HG03196 (cell line): ENCODE measurements around the gene ATP13A5.

Source experiments
- ATAC-seq: cut with Tn5 transposase; IDR thresholded peaks from one replicate; pipeline ENCODE4 v1.9.1; 2021; ENCODE audit not compliant: unreplicated experiment

ATP13A5 gene

DNA sequence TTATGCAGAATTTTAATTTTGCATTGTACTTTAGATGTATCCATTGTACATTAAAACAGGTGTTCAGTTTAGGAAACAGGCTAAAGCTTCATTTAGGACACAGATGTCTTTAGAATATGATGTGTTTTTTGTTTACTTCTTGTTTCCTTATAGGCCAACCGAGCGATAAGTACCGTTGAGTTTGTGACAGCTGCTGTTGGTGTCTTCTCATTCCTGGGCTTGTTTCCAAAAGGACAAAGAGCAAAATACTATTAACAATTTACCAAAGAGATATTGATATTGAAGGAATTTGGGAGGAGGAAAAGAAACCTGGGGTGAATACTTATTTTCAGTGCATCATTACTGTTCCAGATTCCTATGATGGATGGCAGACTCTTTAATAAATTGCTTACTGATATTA, 108.1 kb downstream of the ATP13A5 start:
- ATAC-seq, result no peak

- ATAC-seq, result no peak
These were observed 109.1 kb downstream of the ATP13A5 start for GRCh38 chr3:193269343-193270028.

DNA sequence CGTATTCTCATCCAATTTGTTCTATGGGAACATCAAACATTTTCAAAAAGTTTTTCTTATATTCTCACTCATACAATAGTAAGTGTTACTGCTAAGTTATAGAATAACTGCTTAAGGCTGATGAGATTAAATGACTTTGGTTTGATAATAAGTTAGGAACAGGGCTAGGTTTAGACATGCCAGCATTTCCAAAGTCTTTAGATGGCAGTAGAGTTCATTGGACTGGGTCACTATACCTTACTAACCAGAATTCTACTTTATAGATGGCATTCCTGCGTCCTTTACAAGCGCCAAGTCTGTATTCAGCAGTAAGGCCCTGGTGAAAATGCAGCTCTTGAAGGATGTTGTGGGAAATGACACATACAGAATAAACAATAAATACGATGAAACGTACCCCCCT, 115.8 kb downstream of the ATP13A5 start:
- ATAC-seq, result no peak

DNA sequence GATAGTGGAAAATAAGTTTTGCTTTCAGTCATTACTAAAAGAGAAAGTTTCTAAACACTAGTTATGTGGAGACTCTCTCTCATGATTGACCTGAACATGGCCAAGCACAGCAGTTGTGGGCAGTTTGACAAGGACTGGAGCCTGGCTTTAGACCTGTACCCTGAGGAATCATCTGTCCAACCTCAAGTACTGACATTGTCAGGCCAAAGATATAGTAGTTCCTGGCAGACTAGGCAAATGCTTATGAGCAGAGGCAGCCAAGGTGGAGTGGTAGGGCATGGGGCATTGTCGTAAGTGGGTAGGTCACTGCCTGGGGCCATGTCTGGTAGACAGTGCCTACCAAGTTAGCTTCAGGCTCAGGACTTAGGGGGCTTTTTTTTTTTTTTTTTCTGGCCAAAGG, 116.6 kb downstream of the ATP13A5 start:
- no peak for ATAC-seq

- no peak for ATAC-seq
These were observed 124.4 kb downstream of the ATP13A5 start for GRCh38 chr3:193253986-193254660.

DNA sequence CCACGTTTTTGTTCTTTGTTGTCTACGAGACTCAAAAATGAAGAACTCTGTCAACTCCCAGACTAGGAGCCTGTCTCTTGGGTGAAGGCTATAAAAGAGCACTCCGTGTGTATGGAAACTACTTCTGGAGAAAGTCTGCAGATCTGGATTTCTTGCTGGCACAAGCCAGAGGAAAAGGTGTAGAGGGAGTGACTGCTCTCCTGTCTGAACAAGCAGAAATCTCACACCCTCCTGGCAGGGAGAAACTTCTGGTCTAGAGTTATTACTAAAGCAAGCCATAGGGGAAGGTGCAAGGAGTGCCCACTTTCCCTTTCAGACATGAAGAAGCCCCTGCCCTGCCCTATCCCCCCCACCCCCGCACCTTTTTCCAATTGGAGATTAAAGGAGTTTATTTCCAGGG, 128.1 kb downstream of the ATP13A5 start:
- no peak for ATAC-seq

DNA sequence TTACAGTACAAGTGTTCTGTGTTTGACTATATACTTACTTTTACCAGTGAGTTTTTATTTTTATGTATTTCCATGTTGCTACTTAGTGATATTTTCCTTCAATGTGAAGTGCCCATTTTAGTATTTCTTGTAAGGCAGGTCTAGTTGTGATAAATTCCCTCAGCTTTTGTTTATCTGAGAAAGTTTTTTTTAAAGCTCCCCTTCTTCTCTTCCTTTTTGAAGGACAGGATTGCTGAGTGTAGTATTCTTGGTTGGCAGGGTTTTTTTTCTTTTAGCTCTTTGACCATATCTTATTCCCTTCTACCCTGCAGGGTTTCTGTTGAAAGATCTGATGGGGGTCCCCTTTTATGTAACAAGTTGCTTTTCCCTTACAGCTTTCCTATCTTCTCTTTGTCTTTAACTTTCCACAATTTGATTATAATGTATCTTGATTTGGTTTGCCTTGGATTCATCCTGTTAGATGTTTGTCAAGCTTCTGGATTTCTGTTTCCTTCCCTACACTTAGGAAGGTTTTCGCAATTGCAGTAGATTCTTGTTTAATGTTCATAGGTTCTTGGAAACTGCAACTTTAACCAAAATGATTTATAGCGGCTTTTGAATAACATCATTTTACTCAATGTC, 129.6 kb downstream of the ATP13A5 start:
- no peak for ATAC-seq

GRCh38 chr3:193243571-193243970, 135.0 kb downstream of the ATP13A5 start:
- no peak for ATAC-seq

DNA sequence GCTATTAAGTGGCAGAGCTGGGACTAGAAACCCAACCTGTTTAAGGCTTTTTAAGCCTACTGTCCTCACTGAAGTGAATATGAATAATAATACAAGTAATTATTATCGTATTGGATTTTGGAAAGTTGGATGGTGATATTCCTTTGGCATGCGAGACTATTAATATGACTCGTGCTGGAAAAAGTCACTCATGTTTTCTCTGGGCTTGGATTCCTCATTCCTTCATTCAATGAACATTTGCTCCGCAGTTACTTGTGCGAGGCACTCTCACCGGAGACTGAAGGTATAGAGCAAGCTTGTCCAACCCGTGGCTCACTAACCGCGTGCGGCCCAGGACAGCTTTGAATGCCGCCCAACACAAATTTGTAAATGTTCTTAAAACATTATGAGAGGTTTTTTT, 136.8 kb downstream of the ATP13A5 start:
- no peak for ATAC-seq

DNA sequence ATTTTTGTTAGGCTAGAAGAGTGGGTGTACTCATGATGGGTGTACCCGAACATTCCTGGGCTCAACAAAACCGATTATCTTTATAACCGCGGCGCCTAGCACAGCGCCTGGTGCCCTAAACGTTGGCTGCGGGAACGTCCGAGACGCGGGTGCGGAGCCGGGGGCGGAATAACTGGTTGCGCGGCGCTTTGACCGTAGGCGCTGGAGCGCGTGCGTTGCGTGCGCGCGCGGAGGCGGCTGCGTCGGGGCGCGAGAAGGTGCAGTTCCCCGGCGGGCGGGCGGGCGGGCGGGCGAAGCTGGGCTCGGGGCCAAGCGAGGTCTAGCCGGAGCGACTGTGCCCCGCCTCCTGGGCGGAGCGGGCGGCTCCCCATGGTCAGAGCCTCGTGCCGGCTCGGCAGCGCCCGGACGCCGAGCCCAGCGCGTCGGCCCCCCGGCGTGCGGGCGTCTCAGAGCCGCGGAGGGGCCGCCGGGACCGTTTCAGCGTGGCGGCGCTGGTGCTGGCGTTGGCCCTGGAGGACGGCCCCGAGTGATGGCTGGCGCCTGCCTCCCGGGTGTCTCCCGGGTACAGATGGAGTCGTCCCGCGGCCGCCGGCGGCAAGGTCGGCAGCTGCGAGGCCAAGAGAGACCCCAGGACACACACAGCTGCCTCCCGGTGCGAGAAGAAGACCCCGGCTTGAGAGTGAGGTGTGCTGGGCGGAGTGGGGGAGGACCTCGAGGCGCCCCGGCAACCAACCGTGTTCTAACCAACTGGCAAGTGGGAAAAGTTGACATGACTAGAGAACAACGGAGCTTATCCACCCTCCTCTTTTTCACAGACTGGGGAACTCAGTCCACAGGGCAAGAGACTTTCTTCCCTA, 137.5 kb downstream of the ATP13A5 start, which contains the start of gene PLAAT1:
Gene PLAAT1, plus strand, starts transcription at position 373 of the 857 bp plus-strand sequence. CDS start 14,429 bp downstream, outside the sequence.
- ATAC-seq, result no peak

DNA sequence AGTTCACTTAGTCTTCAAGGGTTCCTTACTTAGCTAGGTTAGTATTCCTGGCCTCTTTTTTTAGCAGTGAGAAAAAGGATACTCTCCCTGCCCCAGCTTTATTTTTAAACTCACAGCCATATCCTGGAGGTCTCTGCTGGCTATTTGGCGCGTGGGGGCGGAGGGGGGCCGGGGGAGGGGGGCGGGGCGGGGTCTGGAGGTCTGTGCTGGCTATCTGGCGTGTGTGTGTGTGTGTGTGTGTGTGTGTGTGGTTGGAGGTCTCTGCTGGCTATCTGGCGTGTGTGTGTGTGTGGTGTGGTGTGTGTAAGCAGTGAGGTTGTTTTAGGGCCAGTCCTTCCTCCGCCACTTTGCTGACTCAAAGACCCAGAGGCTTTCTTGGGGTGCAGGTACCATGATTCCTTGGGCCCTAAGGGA, 138.1 kb downstream of the ATP13A5 start:
- no peak for ATAC-seq

DNA sequence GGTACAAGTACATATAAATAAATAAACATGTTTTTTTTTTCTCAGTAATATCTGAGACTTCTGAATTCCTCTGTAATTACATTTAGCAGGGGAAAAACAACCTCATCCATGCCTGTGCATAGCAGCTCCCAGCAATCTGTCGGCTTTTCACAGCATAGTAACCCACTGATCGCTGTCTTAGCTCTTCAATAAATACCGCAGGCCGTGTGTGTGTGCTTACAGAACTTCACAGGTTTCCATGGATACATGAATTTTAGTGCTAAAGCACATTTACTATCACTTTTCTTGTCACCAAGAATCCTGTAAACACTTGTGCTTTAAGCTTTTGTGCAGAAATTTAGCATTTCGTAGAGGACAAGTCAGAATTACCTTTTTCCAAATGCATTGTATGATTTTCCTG, 141.5 kb downstream of the ATP13A5 start:
- no peak for ATAC-seq

- no peak for ATAC-seq
These were observed 142.0 kb downstream of the ATP13A5 start for GRCh38 chr3:193236599-193236998.

DNA sequence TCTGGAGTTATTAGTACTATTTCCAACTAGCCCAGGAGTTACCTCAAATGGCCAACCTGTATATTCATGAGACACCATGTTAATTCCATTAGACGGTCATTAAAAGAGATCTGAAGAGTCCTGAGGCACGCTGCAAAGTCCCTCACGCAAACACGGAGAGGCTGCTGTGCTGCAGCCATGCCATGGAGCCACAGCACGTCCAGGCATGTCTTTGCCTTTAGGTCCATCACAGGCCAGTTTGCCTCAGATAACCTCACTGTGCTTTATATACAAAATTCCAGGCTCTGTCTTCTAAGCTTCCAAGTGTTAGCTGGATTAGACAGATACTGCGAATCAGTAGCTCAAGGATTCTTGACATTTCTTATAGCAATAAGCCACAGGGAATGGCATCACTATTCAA, 147.4 kb downstream of the ATP13A5 start:
- ATAC-seq, result no peak

DNA sequence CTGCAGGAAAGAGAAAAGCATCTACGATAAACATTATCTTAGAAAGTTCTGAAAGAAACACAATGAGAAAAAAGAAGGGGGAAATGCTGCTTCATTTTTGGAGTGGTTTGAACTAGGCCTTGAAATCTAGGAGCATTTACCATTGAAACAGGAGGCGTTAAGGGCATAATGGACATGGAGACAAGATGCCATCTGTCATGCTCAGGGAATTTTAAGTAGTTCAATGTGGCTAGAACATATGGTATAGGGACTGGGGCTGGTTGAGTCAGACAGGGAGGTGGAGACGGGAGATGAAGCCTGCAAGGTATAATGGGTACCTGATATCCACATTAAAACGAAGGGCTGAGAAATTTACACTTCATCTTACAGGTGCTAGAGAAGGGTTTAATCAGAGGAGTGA, 147.9 kb downstream of the ATP13A5 start:
- no peak for ATAC-seq

DNA sequence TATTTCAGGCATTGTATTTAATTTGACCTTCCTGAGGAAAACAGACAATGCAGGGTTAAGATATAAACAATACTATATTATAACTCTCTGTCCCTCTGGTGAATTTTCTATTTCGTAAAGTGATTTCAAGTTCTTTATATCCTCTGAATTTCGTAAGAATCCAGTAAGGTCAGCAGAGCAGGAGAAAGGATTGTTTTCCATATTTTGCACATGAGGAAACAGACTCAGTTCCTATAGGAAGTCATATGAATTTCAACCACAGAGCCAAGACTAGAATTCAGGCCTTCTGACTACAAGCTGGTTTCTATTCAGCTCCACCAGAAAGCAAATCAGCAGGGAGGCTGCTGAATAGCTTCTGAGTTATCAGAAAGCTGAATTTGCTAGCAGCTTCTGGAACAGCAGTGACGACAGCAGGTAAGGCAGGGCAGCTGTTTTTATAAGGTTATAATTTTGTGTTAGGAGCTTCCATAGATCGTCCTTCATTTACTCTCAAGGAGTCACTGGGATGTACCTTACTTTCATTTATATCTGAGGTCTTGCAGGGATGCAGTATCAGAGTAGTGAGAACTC, 148.6 kb downstream of the ATP13A5 start:
- ATAC-seq, result no peak

GRCh38 chr3:193228206-193228605, 150.3 kb downstream of the ATP13A5 start:
- ATAC-seq, result no peak

- no peak for ATAC-seq
These were observed 153.0 kb downstream of the ATP13A5 start for GRCh38 chr3:193225302-193226125.
